OCI-LY1 (cell line): Measurements from ENCODE around the gene PTPN13.

Experiments used
- H2AFZ ChIP-seq: fragments of 200-600 bp; sonication (generic), shearing (Covaris generic); 2 replicates; pipeline ENCODE4 v1.6.0; 2014; ENCODE audit warnings: antibody characterized with exemption, mild to moderate bottlenecking, low read length
- H3F3A ChIP-seq: fragments of 200-600 bp; sonication (generic), shearing (Covaris generic); 2 replicates; pipeline ENCODE4 v1.6.0; 2014; ENCODE audit warnings: mild to moderate bottlenecking, antibody characterized with exemption, low read length, moderate library complexity; ENCODE audit not compliant: insufficient read depth
- H3K27ac ChIP-seq: fragments of 200-600 bp; sonication (generic); 2 replicates; pipeline ENCODE4 v1.5.1; 2014; ENCODE audit warnings: low read length, mixed run types, mild to moderate bottlenecking, low read depth; ENCODE audit not compliant: poor library complexity, severe bottlenecking
- H3K27me3 ChIP-seq: fragments of 200-600 bp; sonication (generic); 2 replicates; pipeline ENCODE4 v1.6.0; 2014; ENCODE audit warnings: antibody characterized with exemption, mild to moderate bottlenecking, low read length, moderate library complexity; ENCODE audit not compliant: insufficient read depth
- H3K36me3 ChIP-seq: fragments of 200-600 bp; sonication (generic); 2 replicates; pipeline ENCODE4 v1.6.1; 2014; ENCODE audit warnings: mild to moderate bottlenecking, antibody characterized with exemption, low read length, moderate library complexity, mixed read lengths; ENCODE audit not compliant: insufficient read depth
- H3K4me1 ChIP-seq: fragments of 200-600 bp; sonication (generic); 2 replicates; pipeline ENCODE4 v1.5.1; 2014; ENCODE audit warnings: mild to moderate bottlenecking, low read length, moderate library complexity; ENCODE audit not compliant: insufficient read depth, severe bottlenecking
- H3K4me2 ChIP-seq: fragments of 200-600 bp; sonication (generic), shearing (Covaris generic); 2 replicates; pipeline ENCODE4 v1.6.1; 2014; ENCODE audit warnings: low read length
- H3K4me3 ChIP-seq: fragments of 200-600 bp; sonication (generic); 2 replicates; pipeline ENCODE4 v1.5.1; 2014; ENCODE audit warnings: low read length, low read depth, mild to moderate bottlenecking, mixed read lengths; ENCODE audit not compliant: poor library complexity, severe bottlenecking
- H3K79me2 ChIP-seq: fragments of 200-600 bp; shearing (Covaris generic); 2 replicates; pipeline ENCODE4 v1.6.1; 2016; ENCODE audit warnings: mixed run types, low read length, mixed read lengths; ENCODE audit not compliant: insufficient read depth
- H3K9ac ChIP-seq: fragments of 200-600 bp; sonication (generic), shearing (Covaris generic); 2 replicates; pipeline ENCODE4 v1.6.1; 2014; ENCODE audit warnings: mild to moderate bottlenecking, low read length, mixed read lengths
- H3K9me2 ChIP-seq: fragments of 200-600 bp; sonication (generic), shearing (Covaris generic); 2 replicates; pipeline ENCODE4 v1.6.1; 2014; ENCODE audit warnings: low read depth, mild to moderate bottlenecking, low read length, mixed read lengths
- H3K9me3 ChIP-seq: fragments of 200-600 bp; shearing (Covaris generic); 2 replicates; pipeline ENCODE4 v1.6.1; 2014; ENCODE audit warnings: low read length, mixed read lengths
- H4K20me1 ChIP-seq: fragments of 200-600 bp; sonication (generic), shearing (Covaris generic); 2 replicates; pipeline ENCODE4 v1.6.0; 2016; ENCODE audit warnings: mild to moderate bottlenecking, low read length; ENCODE audit not compliant: insufficient read depth
- EZH2 ChIP-seq: fragments of 200-600 bp; sonication (generic), shearing (Covaris generic); IDR thresholded peaks from 2 replicates; pipeline ENCODE4 v1.8.0; 2017; ENCODE audit warnings: borderline replicate concordance, mixed run types, mild to moderate bottlenecking, antibody characterized with exemption, low read length, moderate library complexity, mixed read lengths
- TF ChIP-seq, protein P1 (sequence below): fragments of 200-600 bp; sonication (generic), shearing (Covaris generic); IDR thresholded peaks from 2 replicates; pipeline ENCODE4 v1.5.1; 2017; ENCODE audit warnings: mild to moderate bottlenecking, antibody characterized with exemption, low read length, moderate library complexity, mixed read lengths

The PTPN13 gene

DNA sequence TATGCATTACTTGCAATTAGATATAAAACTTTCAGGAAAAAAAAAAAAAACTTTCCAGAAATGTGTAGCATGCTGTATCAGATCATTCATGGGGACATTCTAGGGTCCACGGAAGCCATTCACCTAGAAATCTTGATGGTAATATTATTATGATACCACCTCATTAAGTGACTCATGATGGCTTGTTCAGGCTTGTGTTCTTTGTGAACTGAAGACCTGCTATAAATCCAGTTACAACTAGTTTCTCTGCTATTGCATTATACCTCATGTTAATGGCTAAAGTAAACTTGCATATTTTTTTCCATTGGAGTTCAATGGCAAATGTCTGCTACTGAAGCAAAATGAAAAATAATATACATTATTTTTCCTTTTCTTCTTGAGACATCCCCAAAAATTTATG is 35.3 kb upstream of the PTPN13 start:
- Histone ChIP-seq H3K27ac (no peak overlapping the region), H4K20me1 (no peaks in the 10 kb centered on the region), H3K79me2 (no peaks in the 10 kb centered on the region), H2AFZ (no peak overlapping the region), H3K4me3 (no peak overlapping the region), H3K4me1 (no peaks in the 10 kb centered on the region), H3K9me3 (no peaks in the 10 kb centered on the region), H3K9ac (no peak overlapping the region), H3F3A (no peaks in the 10 kb centered on the region), H3K9me2 (no peaks in the 10 kb centered on the region), H3K36me3 (no peaks in the 10 kb centered on the region), H3K27me3 (no peaks in the 10 kb centered on the region), H3K4me2 (no peak overlapping the region)
- TF ChIP-seq, protein P1, sequence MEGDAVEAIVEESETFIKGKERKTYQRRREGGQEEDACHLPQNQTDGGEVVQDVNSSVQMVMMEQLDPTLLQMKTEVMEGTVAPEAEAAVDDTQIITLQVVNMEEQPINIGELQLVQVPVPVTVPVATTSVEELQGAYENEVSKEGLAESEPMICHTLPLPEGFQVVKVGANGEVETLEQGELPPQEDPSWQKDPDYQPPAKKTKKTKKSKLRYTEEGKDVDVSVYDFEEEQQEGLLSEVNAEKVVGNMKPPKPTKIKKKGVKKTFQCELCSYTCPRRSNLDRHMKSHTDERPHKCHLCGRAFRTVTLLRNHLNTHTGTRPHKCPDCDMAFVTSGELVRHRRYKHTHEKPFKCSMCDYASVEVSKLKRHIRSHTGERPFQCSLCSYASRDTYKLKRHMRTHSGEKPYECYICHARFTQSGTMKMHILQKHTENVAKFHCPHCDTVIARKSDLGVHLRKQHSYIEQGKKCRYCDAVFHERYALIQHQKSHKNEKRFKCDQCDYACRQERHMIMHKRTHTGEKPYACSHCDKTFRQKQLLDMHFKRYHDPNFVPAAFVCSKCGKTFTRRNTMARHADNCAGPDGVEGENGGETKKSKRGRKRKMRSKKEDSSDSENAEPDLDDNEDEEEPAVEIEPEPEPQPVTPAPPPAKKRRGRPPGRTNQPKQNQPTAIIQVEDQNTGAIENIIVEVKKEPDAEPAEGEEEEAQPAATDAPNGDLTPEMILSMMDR = no peak
- TF ChIP-seq EZH2 = no peak

DNA sequence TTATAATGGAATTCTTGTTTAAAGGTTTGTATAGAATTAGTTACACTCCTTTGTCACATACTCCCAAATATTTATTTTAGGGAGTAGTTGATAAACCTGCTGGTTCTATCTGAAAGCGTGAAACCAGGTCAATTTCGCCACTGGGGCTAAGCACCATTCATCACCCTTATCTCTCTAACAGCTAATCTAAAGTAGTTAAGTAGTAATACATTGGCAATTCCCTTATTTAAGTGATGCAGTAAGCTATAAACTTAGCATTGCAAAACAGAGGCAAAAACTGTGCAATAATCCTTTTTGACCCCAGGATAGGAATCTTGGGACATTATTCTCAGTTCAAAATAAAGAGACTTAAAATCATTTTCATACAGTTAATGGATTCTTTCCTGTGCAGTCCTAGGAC is 33.7 kb upstream of the PTPN13 start:
- Histone ChIP-seq H3K4me3 (no peak overlapping the region), H3K4me1 (no peaks in the 10 kb centered on the region), H4K20me1 (no peaks in the 10 kb centered on the region), H2AFZ (no peak overlapping the region), H3K27me3 (no peaks in the 10 kb centered on the region), H3K9me2 (no peaks in the 10 kb centered on the region), H3K4me2 (no peak overlapping the region), H3K27ac (no peak overlapping the region), H3K36me3 (no peaks in the 10 kb centered on the region), H3K9ac (no peak overlapping the region), H3K9me3 (no peaks in the 10 kb centered on the region), H3F3A (no peaks in the 10 kb centered on the region), H3K79me2 (no peaks in the 10 kb centered on the region)
- TF ChIP-seq, protein P1 = no peak
- TF ChIP-seq EZH2 = no peak

DNA sequence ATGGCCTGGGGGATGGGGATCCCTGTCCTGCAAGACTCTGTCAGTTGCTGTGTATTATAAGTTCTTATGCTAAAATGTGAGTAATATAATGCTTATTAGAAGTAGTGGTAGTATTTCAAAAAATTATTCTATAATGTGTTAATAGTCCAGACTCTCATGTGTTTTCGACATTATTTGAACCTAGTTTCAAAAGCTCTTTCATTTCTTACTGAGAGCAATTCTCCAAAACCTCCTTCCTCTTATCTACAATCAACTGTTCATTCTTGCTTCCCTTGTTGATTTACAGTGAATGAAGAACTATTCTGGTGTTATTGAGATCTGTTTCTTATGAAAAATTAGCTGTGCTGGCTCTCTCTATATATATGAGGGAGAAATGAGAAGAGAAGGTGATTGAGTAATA is 32.9 kb upstream of the PTPN13 start:
- no peak overlapping the region for H3K9ac ChIP-seq
- no peak overlapping the region for H3K4me2 ChIP-seq
- no peak overlapping the region for H2AFZ ChIP-seq
- no peak for TF ChIP-seq EZH2
- TF ChIP-seq, protein P1 = no peak
- H3F3A ChIP-seq = no peaks in the 10 kb centered on the region
- no peaks in the 10 kb centered on the region for H3K9me2 ChIP-seq
- no peaks in the 10 kb centered on the region for H3K36me3 ChIP-seq
- H3K27me3 ChIP-seq = no peaks in the 10 kb centered on the region
- H3K4me1 ChIP-seq = no peaks in the 10 kb centered on the region
- no peaks in the 10 kb centered on the region for H3K9me3 ChIP-seq
- no peak overlapping the region for H3K4me3 ChIP-seq
- no peak overlapping the region for H3K27ac ChIP-seq
- H3K79me2 ChIP-seq = no peaks in the 10 kb centered on the region
- H4K20me1 ChIP-seq = no peaks in the 10 kb centered on the region
